ENCODE results near the gene UBE2E3.

DNA sequence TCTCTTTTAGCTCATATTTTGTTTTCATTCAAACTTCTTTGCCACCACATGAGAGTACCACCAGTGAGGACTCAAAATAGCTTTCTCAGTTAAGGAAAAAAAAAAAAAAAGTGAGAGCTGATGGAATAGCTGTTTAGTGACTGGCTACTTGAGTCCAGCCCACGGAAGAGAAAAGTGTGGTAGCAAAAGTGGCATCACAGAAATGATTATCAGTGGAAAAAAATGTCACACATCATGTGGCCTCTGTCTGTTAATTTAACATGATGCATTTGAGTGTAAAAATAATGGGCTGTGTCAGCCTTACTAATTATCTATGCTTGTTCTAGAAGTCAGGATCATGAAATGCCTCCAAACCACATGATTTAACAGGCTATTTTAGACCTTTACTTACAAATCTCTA is 132.5 kb downstream of the UBE2E3 start:
- TF ChIP-seq, protein P1, sequence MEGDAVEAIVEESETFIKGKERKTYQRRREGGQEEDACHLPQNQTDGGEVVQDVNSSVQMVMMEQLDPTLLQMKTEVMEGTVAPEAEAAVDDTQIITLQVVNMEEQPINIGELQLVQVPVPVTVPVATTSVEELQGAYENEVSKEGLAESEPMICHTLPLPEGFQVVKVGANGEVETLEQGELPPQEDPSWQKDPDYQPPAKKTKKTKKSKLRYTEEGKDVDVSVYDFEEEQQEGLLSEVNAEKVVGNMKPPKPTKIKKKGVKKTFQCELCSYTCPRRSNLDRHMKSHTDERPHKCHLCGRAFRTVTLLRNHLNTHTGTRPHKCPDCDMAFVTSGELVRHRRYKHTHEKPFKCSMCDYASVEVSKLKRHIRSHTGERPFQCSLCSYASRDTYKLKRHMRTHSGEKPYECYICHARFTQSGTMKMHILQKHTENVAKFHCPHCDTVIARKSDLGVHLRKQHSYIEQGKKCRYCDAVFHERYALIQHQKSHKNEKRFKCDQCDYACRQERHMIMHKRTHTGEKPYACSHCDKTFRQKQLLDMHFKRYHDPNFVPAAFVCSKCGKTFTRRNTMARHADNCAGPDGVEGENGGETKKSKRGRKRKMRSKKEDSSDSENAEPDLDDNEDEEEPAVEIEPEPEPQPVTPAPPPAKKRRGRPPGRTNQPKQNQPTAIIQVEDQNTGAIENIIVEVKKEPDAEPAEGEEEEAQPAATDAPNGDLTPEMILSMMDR (IDR thresholded peaks at IDR 0.05), result no peak
- TF ChIP-seq POLR2A (IDR thresholded peaks at IDR 0.05), result no peak

All from lower leg skin (tissue), 3 donors.